ENCODE measurements around the gene LBX1. TPM values are rescaled to one million over a fixed set of nuclear protein-coding genes. Genes with fewer than 3 reads are reported as not detected.

LBX1 gene
- total and polyA plus RNA-seq, 2 donors (not counting 1 experiment from before 2014, with no cell fraction given): not detected

DNA sequence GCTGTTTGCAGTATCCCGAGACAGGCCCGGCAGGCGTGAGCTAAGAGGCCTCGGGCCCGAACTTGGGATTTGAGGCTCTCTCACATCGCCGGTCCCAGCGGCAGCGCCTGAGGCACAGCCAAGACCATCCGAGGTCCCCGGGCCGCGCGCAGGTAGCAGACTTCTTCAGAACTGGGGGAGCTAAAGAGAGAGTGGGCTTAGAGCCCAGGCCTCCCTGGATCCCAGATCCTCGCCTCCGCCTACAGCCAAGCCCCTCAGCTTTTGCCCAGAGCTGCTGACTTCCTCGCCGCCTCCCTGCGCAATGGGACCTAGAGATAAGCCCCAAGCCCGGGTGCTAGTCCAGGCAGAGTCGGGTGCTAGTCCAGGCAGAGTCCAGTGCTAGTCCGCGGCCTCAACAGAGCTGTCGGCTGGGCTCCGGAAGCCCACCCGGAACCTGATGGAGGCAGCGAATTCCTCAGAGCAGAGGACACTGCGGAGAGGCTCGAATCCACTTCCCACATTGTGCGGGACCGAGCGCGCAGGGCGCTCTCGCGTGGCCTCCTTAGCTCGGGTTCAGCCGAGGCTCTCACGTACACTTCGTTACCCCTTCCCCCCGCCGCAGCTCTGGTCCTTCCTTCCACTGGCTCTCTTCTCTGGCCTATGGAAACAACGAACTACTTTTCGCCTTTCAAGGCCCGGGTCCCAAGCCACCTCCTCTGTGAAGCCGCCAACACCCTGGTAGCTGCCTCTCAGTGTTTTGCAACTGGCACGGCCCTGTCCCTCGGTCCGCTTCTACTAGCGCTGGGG lies 5.8 kb downstream of the LBX1 start:
- no peak overlapping the region for H3K27ac ChIP-seq (ENCODE audit: low read length in 2 of 2)
- no peaks in the 10 kb centered on the region for H3K36me3 ChIP-seq (replicated peaks in 1 of 2; ENCODE audit: control extremely low read depth in 1 of 2, control insufficient read depth in 1 of 2, extremely low read depth in 1 of 2, insufficient read depth in 2 of 2, low read length in 1 of 2)
- ATAC-seq (ENCODE audit: low read depth) (no peak), DNase-seq (peak; percentile 52)
- no peaks in the 10 kb centered on the region for H3K79me2 ChIP-seq (ENCODE audit: control insufficient read depth, insufficient read depth, low read length)
- H3K4me2 ChIP-seq (replicated peaks; ENCODE audit: low read depth, low read length, poor library complexity, severe bottlenecking): peak overlapping the region; percentile 81
- H2AFZ ChIP-seq (ENCODE audit: insufficient read depth, low read depth, low read length, poor library complexity, severe bottlenecking): peak overlapping the region; percentile 45
- no peaks in the 10 kb centered on the region for H3K9me3 Mint-ChIP-seq (ENCODE audit: insufficient read depth)
- peaks cover 0 to 59% (median 8%) of the 10 kb centered on the region in 3 donors for H3K9me3 ChIP-seq (ENCODE audit: control extremely low read depth in 1 of 3, control insufficient read depth in 2 of 3, insufficient read depth in 1 of 3, low read length in 2 of 3)
- peak overlapping the region; percentile 49 for H3K9ac ChIP-seq (ENCODE audit: low read length)
- peaks cover 6% of the 10 kb centered on the region for H4K20me1 ChIP-seq (ENCODE audit: control insufficient read depth, insufficient read depth, low read length, poor library complexity, severe bottlenecking)
- peaks cover 74% of the 10 kb centered on the region for H3K27me3 Mint-ChIP-seq
- H3K4me3 ChIP-seq (ENCODE audit: control extremely low read depth in 1 of 5, extremely low read depth in 1 of 5, insufficient read depth in 1 of 5, low read depth in 2 of 5, low read length in 4 of 5): peak overlapping the region in 4 of 5 experiments; percentile 30 to 63 (median 52)
- WGBS (ENCODE audit: insufficient coverage): 14% methylated on average over 50 of the region's 50 CpGs
- intact Hi-C loops (cut with micrococcal nuclease): loop anchor here (2.0 to 10.0 kb wide), 3 partner anchors 15 to 479 kb away; partner anchors contain the start of genes PAX2 and TLX1
- peak overlapping the region; percentile 80 for H3K4me3 Mint-ChIP-seq
- TF ChIP-seq EZH2 (IDR thresholded peaks at IDR 0.05; ENCODE audit: borderline replicate concordance, insufficient read depth, low read depth, low read length, poor library complexity, severe bottlenecking): no peak
- TF ChIP-seq, protein P1, sequence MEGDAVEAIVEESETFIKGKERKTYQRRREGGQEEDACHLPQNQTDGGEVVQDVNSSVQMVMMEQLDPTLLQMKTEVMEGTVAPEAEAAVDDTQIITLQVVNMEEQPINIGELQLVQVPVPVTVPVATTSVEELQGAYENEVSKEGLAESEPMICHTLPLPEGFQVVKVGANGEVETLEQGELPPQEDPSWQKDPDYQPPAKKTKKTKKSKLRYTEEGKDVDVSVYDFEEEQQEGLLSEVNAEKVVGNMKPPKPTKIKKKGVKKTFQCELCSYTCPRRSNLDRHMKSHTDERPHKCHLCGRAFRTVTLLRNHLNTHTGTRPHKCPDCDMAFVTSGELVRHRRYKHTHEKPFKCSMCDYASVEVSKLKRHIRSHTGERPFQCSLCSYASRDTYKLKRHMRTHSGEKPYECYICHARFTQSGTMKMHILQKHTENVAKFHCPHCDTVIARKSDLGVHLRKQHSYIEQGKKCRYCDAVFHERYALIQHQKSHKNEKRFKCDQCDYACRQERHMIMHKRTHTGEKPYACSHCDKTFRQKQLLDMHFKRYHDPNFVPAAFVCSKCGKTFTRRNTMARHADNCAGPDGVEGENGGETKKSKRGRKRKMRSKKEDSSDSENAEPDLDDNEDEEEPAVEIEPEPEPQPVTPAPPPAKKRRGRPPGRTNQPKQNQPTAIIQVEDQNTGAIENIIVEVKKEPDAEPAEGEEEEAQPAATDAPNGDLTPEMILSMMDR (IDR thresholded peaks at IDR 0.05): no peak
- ChIA-PET POLR2A (no interaction called here), CTCF (interaction anchor here (1.1 to 2.1 kb wide), 2 partner anchors 9 to 81 kb away, joined by 4 to 14 read pairs; no protein-coding TSS in a partner anchor)
- H3K27me3 ChIP-seq (replicated peaks in 1 of 4; ENCODE audit: control extremely low read depth in 1 of 4, control insufficient read depth in 3 of 4, insufficient read depth in 4 of 4, low read length in 3 of 4): peaks cover 0 to 92% (median 80%) of the 10 kb centered on the region in 4 experiments
- no peak overlapping the region for H3K27ac Mint-ChIP-seq
- peaks cover 49 to 72% of the 10 kb centered on the region in 2 donors for H3K4me1 ChIP-seq (ENCODE audit: control insufficient read depth in 2 of 2, insufficient read depth in 2 of 2, low read length in 2 of 2)
- peaks cover 52% of the 10 kb centered on the region for H3K4me1 Mint-ChIP-seq
